Measurements from ENCODE around the gene PTPRU. TPM values are rescaled to one million over a fixed set of nuclear protein-coding genes. Genes with fewer than 3 reads are reported as not detected.

Gene PTPRU
- total RNA-seq, 4 donors from 2014 or later: 5.6 to 9.7 (median 7.4) TPM

- Histone ChIP-seq H3K27ac (no peak overlapping the region), H3K9me3 (no peaks in the 10 kb centered on the region), H3K27me3 (no peaks in the 10 kb centered on the region), H3K36me3 (no peaks in the 10 kb centered on the region), H3K4me1 (no peaks in the 10 kb centered on the region), H3K4me3 (no peak overlapping the region)
- WGBS, 2 donors (ENCODE audit: low coverage in 1 of 2): 80 to 87% methylated on average over 2 to 30 of the region's 30 CpGs
- no peak for TF ChIP-seq POLR2AphosphoS5 (IDR thresholded peaks at IDR 0.05)
- TF ChIP-seq POLR2A (IDR thresholded peaks at IDR 0.05): no peak
- TF ChIP-seq CTCF (IDR thresholded peaks at IDR 0.05): no peak
- TF ChIP-seq EP300 (IDR thresholded peaks at IDR 0.05; ENCODE audit: low read depth): no peak
- DNase-seq: no peak
- intact Hi-C loops (cut with DNase I; ENCODE audit: low total_unique reads): no loop called here
- in situ Hi-C loops (cut with MboI; ENCODE audit: low pct_ligation_motif_present in 1 of 4, low pct_unique_long_range_greater_than_20kb in 1 of 4, low sequenced_read_pairs in 3 of 4): no loop called here
Measured at GRCh38 chr1:29317063-29317915, 81.0 kb downstream of the PTPRU start.

GRCh38 chr1:29317916-29318530, 81.7 kb downstream of the PTPRU start:
- no peaks in the 10 kb centered on the region for H3K27me3 ChIP-seq
- no peak overlapping the region for H3K27ac ChIP-seq
- H3K4me1 ChIP-seq: no peaks in the 10 kb centered on the region
- no peaks in the 10 kb centered on the region for H3K9me3 ChIP-seq
- no peak for DNase-seq
- H3K4me3 ChIP-seq: no peak overlapping the region
- 81 to 100% methylated on average over 1 to 5 of the region's 5 CpGs for WGBS, 2 donors (ENCODE audit: low coverage in 1 of 2)
- in situ Hi-C loops (cut with MboI; ENCODE audit: low pct_ligation_motif_present in 1 of 4, low pct_unique_long_range_greater_than_20kb in 1 of 4, low sequenced_read_pairs in 3 of 4): no loop called here
- intact Hi-C loops (cut with DNase I; ENCODE audit: low total_unique reads): no loop called here
- H3K36me3 ChIP-seq: no peaks in the 10 kb centered on the region
- TF ChIP-seq CTCF (IDR thresholded peaks at IDR 0.05): no peak
- TF ChIP-seq POLR2A (IDR thresholded peaks at IDR 0.05): no peak
- TF ChIP-seq POLR2AphosphoS5 (IDR thresholded peaks at IDR 0.05): no peak
- no peak for TF ChIP-seq EP300 (IDR thresholded peaks at IDR 0.05; ENCODE audit: low read depth)

GRCh38 chr1:29318724-29319123, 82.4 kb downstream of the PTPRU start:
- 91% methylated on average over 10 of the region's 10 CpGs; no CpG with 5 or more reads in 1 of the 2 donors for WGBS, 2 donors (ENCODE audit: low coverage in 1 of 2)

More at GRCh38 chr1:29318724-29319123, 82.4 kb downstream of the PTPRU start:
- H3K9me3 ChIP-seq: no peaks in the 10 kb centered on the region
- no peaks in the 10 kb centered on the region for H3K4me1 ChIP-seq
- TF ChIP-seq POLR2A (IDR thresholded peaks at IDR 0.05) (no peak), EP300 (IDR thresholded peaks at IDR 0.05; ENCODE audit: low read depth) (no peak), CTCF (IDR thresholded peaks at IDR 0.05) (no peak), POLR2AphosphoS5 (IDR thresholded peaks at IDR 0.05) (no peak)
- no peak for DNase-seq
- no peak overlapping the region for H3K4me3 ChIP-seq
- H3K36me3 ChIP-seq: no peaks in the 10 kb centered on the region
- no peak overlapping the region for H3K27ac ChIP-seq
- in situ Hi-C loops (cut with MboI; ENCODE audit: low pct_ligation_motif_present in 1 of 4, low pct_unique_long_range_greater_than_20kb in 1 of 4, low sequenced_read_pairs in 3 of 4) (no loop called here), intact Hi-C loops (cut with DNase I; ENCODE audit: low total_unique reads) (no loop called here)
- no peaks in the 10 kb centered on the region for H3K27me3 ChIP-seq

All from transverse colon (tissue), 4 donors.